ENCODE data around the gene POU2AF2. TPM values are rescaled to one million over a fixed set of nuclear protein-coding genes. Genes with fewer than 3 reads are reported as not detected.

Gene POU2AF2
- total and polyA plus RNA-seq, 2 of the 8 experiments (the other 6 are each of a cell fraction or from before 2014, with no cell fraction given), result not detected

Other genes with a start within 250 kb of the POU2AF2 start
- gene POU2AF3, start 52.8 kb downstream of the POU2AF2 start, total RNA-seq (2021; fragmentation: NEBNext Ultra II Directional; extraction: Animal tissue kit (Norgen Biotek cat#: 25700)), result 1.2 and 1.6 TPM in 2 replicates
- gene POU2AF3, start 52.8 kb downstream of the POU2AF2 start, polyA plus RNA-seq (2011; rRNA removed), result 4.7 and 5.7 TPM in 2 replicates
- not detected in 2 replicates for gene POU2AF1, start 133.6 kb downstream of the POU2AF2 start, total RNA-seq (2021; fragmentation: NEBNext Ultra II Directional; extraction: Animal tissue kit (Norgen Biotek cat#: 25700))
- gene POU2AF1, start 133.6 kb downstream of the POU2AF2 start, polyA plus RNA-seq (2011; rRNA removed), result not detected in 2 replicates

All from H1 (cell line).